ENCODE data around the gene CRAMP1.

Gene CRAMP1

GRCh38 chr16:1637526-1637925 is 25.4 kb downstream of the CRAMP1 start:
- ATAC-seq: no peak
- H3K9me3 Mint-ChIP-seq: no peaks in the 10 kb centered on the region
- no peaks in the 10 kb centered on the region for H3K27me3 Mint-ChIP-seq
- no peak overlapping the region for H3K27ac Mint-ChIP-seq
- H3K4me1 Mint-ChIP-seq: no peaks in the 10 kb centered on the region
- no peak overlapping the region for H3K4me3 Mint-ChIP-seq
- H3K36me3 Mint-ChIP-seq: peaks cover 74% of the 10 kb centered on the region

- no peaks in the 10 kb centered on the region for H3K4me1 Mint-ChIP-seq
- peaks cover 74% of the 10 kb centered on the region for H3K36me3 Mint-ChIP-seq
- H3K27me3 Mint-ChIP-seq: no peaks in the 10 kb centered on the region
- no peak for ATAC-seq
- H3K4me3 Mint-ChIP-seq: no peak overlapping the region
- H3K9me3 Mint-ChIP-seq: no peaks in the 10 kb centered on the region
- H3K27ac Mint-ChIP-seq: no peak overlapping the region
Observed at GRCh38 chr16:1638757-1639156, 26.6 kb downstream of the CRAMP1 start.

- Mint-ChIP-seq H3K4me1 (peaks cover 3% of the 10 kb centered on the region), H3K36me3 (peaks cover 74% of the 10 kb centered on the region), H3K4me3 (no peak overlapping the region), H3K27me3 (no peaks in the 10 kb centered on the region), H3K27ac (no peak overlapping the region), H3K9me3 (no peaks in the 10 kb centered on the region)
- ATAC-seq: no peak
Observed at GRCh38 chr16:1639282-1639681, 27.1 kb downstream of the CRAMP1 start.

GRCh38 chr16:1639860-1640259 is 27.7 kb downstream of the CRAMP1 start:
- Mint-ChIP-seq H3K4me3 (no peak overlapping the region), H3K36me3 (peaks cover 73% of the 10 kb centered on the region)

GRCh38 chr16:1640261-1640941 is 28.2 kb downstream of the CRAMP1 start:
- Mint-ChIP-seq H3K9me3 (no peaks in the 10 kb centered on the region), H3K4me3 (no peak overlapping the region), H3K4me1 (peaks cover 9% of the 10 kb centered on the region), H3K36me3 (peaks cover 74% of the 10 kb centered on the region), H3K27me3 (no peaks in the 10 kb centered on the region), H3K27ac (no peak overlapping the region)
- no peak for ATAC-seq

More at GRCh38 chr16:1639860-1640259, 27.7 kb downstream of the CRAMP1 start:
- Mint-ChIP-seq H3K27me3 (no peaks in the 10 kb centered on the region), H3K27ac (no peak overlapping the region), H3K9me3 (no peaks in the 10 kb centered on the region), H3K4me1 (peaks cover 7% of the 10 kb centered on the region)
- no peak for ATAC-seq

GRCh38 chr16:1641261-1641660 is 29.1 kb downstream of the CRAMP1 start:
- no peak for ATAC-seq
- Mint-ChIP-seq H3K9me3 (no peaks in the 10 kb centered on the region), H3K4me3 (no peak overlapping the region), H3K4me1 (peaks cover 17% of the 10 kb centered on the region), H3K27ac (no peak overlapping the region), H3K36me3 (peaks cover 76% of the 10 kb centered on the region), H3K27me3 (no peaks in the 10 kb centered on the region)

GRCh38 chr16:1642148-1642547 is 30.0 kb downstream of the CRAMP1 start:
- Mint-ChIP-seq H3K4me3 (no peak overlapping the region), H3K9me3 (no peaks in the 10 kb centered on the region), H3K36me3 (peaks cover 81% of the 10 kb centered on the region), H3K27me3 (no peaks in the 10 kb centered on the region), H3K27ac (no peak overlapping the region), H3K4me1 (peaks cover 23% of the 10 kb centered on the region)
- ATAC-seq: no peak

GRCh38 chr16:1642753-1643152 is 30.6 kb downstream of the CRAMP1 start:
- no peaks in the 10 kb centered on the region for H3K9me3 Mint-ChIP-seq
- H3K4me1 Mint-ChIP-seq: peaks cover 27% of the 10 kb centered on the region
- no peak overlapping the region for H3K4me3 Mint-ChIP-seq
- no peak overlapping the region for H3K27ac Mint-ChIP-seq
- ATAC-seq: no peak
- H3K36me3 Mint-ChIP-seq: peaks cover 82% of the 10 kb centered on the region
- H3K27me3 Mint-ChIP-seq: no peaks in the 10 kb centered on the region

GRCh38 chr16:1643521-1643920 is 31.4 kb downstream of the CRAMP1 start:
- peaks cover 33% of the 10 kb centered on the region for H3K4me1 Mint-ChIP-seq
- no peak for ATAC-seq
- no peak overlapping the region for H3K4me3 Mint-ChIP-seq
- no peaks in the 10 kb centered on the region for H3K9me3 Mint-ChIP-seq
- peak overlapping the region; percentile 54 for H3K27ac Mint-ChIP-seq
- H3K27me3 Mint-ChIP-seq: no peaks in the 10 kb centered on the region
- peaks cover 80% of the 10 kb centered on the region for H3K36me3 Mint-ChIP-seq

- Mint-ChIP-seq H3K4me3 (no peak overlapping the region), H3K27ac (peak overlapping the region; percentile 63), H3K9me3 (no peaks in the 10 kb centered on the region), H3K36me3 (peaks cover 72% of the 10 kb centered on the region), H3K4me1 (peaks cover 44% of the 10 kb centered on the region), H3K27me3 (no peaks in the 10 kb centered on the region)
- ATAC-seq: no peak
Observed at GRCh38 chr16:1645914-1646525, 33.9 kb downstream of the CRAMP1 start.

- peak overlapping the region; percentile 15 for H3K4me3 Mint-ChIP-seq
- no peaks in the 10 kb centered on the region for H3K9me3 Mint-ChIP-seq
- peak overlapping the region; percentile 82 for H3K27ac Mint-ChIP-seq
- peak; percentile 73 for ATAC-seq
- H3K27me3 Mint-ChIP-seq: no peaks in the 10 kb centered on the region
- peaks cover 68% of the 10 kb centered on the region for H3K36me3 Mint-ChIP-seq
- peaks cover 48% of the 10 kb centered on the region for H3K4me1 Mint-ChIP-seq
Observed at GRCh38 chr16:1647856-1648255, 35.7 kb downstream of the CRAMP1 start.

- Mint-ChIP-seq H3K36me3 (peaks cover 66% of the 10 kb centered on the region), H3K27me3 (no peaks in the 10 kb centered on the region), H3K27ac (no peak overlapping the region), H3K9me3 (no peaks in the 10 kb centered on the region), H3K4me1 (peaks cover 41% of the 10 kb centered on the region), H3K4me3 (no peak overlapping the region)
- no peak for ATAC-seq
Observed at GRCh38 chr16:1650131-1650530, 38.0 kb downstream of the CRAMP1 start.

- H3K4me1 Mint-ChIP-seq: peaks cover 30% of the 10 kb centered on the region
- no peaks in the 10 kb centered on the region for H3K27me3 Mint-ChIP-seq
- H3K36me3 Mint-ChIP-seq: peaks cover 62% of the 10 kb centered on the region
- no peak overlapping the region for H3K4me3 Mint-ChIP-seq
- no peak for ATAC-seq
- no peaks in the 10 kb centered on the region for H3K9me3 Mint-ChIP-seq
- peak overlapping the region; percentile 48 for H3K27ac Mint-ChIP-seq
Observed at GRCh38 chr16:1651094-1651973, 39.2 kb downstream of the CRAMP1 start.

GRCh38 chr16:1651974-1652312 is 39.8 kb downstream of the CRAMP1 start:
- no peaks in the 10 kb centered on the region for H3K9me3 Mint-ChIP-seq
- H3K4me3 Mint-ChIP-seq: no peak overlapping the region
- peaks cover 57% of the 10 kb centered on the region for H3K36me3 Mint-ChIP-seq
- H3K27me3 Mint-ChIP-seq: no peaks in the 10 kb centered on the region
- H3K27ac Mint-ChIP-seq: no peak overlapping the region
- H3K4me1 Mint-ChIP-seq: peaks cover 26% of the 10 kb centered on the region
- ATAC-seq: no peak

- Mint-ChIP-seq H3K4me1 (peaks cover 19% of the 10 kb centered on the region), H3K27me3 (no peaks in the 10 kb centered on the region), H3K36me3 (peaks cover 54% of the 10 kb centered on the region), H3K9me3 (no peaks in the 10 kb centered on the region), H3K4me3 (no peak overlapping the region), H3K27ac (no peak overlapping the region)
- ATAC-seq: no peak
Observed at GRCh38 chr16:1653023-1653422, 40.9 kb downstream of the CRAMP1 start.

Measured in stimulated activated memory B cell treated with anti-CD40 and anti-IgM and Interleukin-4, amounts not matched to agents 10 μg/mL and 1 μg/mL and 100 μg/mL, for 72 hours (primary cell).